Measurements from ENCODE around the gene ATP6V0C. TPM values are rescaled to one million over a fixed set of nuclear protein-coding genes. Genes with fewer than 3 reads are reported as not detected.

Gene ATP6V0C
- total RNA-seq, 1 experiment from 2014 or later, result 176 TPM

GRCh38 chr16:2492292-2492691, 21.5 kb upstream of the ATP6V0C start:
- H2BK12ac ChIP-seq (ENCODE audit: insufficient read length, low read depth, low read length), result no peak overlapping the region
- TF ChIP-seq CTCF (conservative IDR thresholded peaks at IDR 0.05), result no peak
- no peak overlapping the region for H2BK15ac ChIP-seq (ENCODE audit: low read depth, low read length)
- H4K5ac ChIP-seq (ENCODE audit: insufficient read length, low read depth, low read length), result no peak overlapping the region
- no peak overlapping the region for H3K18ac ChIP-seq (ENCODE audit: insufficient read length, low read depth, low read length)
- H4K91ac ChIP-seq (ENCODE audit: insufficient read length, low read depth, low read length), result no peak overlapping the region
- H3K4me3 Mint-ChIP-seq, result no peak overlapping the region
- no peaks in the 10 kb centered on the region for H3K9me3 Mint-ChIP-seq
- peaks cover 0 to 10% (median 4%) of the 10 kb centered on the region in 3 experiments; a peak in 2 of 7 replicates for H3K36me3 Mint-ChIP-seq (ENCODE audit: insufficient read depth in 1 of 3, low read depth in 3 of 3)
- WGBS (ENCODE audit: extremely low coverage, insufficient read length, low lambda C conversion rate), result no CpG with 5 or more reads among the region's 13 CpGs
- H3K4me1 ChIP-seq (ENCODE audit: insufficient read depth, low read length), result no peaks in the 10 kb centered on the region
- H3K27me3 Mint-ChIP-seq (ENCODE audit: low read depth), result no peaks in the 10 kb centered on the region
- no peak overlapping the region for H2BK20ac ChIP-seq (ENCODE audit: low read depth, low read length, poor library complexity, severe bottlenecking)
- no peak overlapping the region for H3T11ph ChIP-seq (ENCODE audit: low read length)
- no peak overlapping the region for H2BK5ac ChIP-seq (ENCODE audit: insufficient read length, low read length)
- H3K23ac ChIP-seq (ENCODE audit: insufficient read length, low read depth, low read length), result no peak overlapping the region
- DNase-seq, result no peak
- H4K8ac ChIP-seq (replicated peaks; ENCODE audit: insufficient read length, low read depth, low read length), result no peak overlapping the region
- no peak overlapping the region for H2BK120ac ChIP-seq (ENCODE audit: low read depth, low read length, poor library complexity, severe bottlenecking)
- no peak overlapping the region for H3K14ac ChIP-seq (ENCODE audit: insufficient read depth, low read length)
- H3K27ac ChIP-seq (ENCODE audit: insufficient read length, low read depth, low read length), result no peak overlapping the region
- H3K27me3 ChIP-seq (ENCODE audit: insufficient read depth, low read length), result no peaks in the 10 kb centered on the region
- H4K20me1 ChIP-seq (ENCODE audit: control insufficient read depth, insufficient read depth, insufficient read length), result no peaks in the 10 kb centered on the region
- peak overlapping the region in 1 of 3 experiments; percentile 39; a peak in 2 of 7 replicates for H3K27ac Mint-ChIP-seq
- no peak overlapping the region for H3K9ac ChIP-seq (ENCODE audit: extremely low read depth, insufficient read length, low read length)
- no peak overlapping the region for H3K56ac ChIP-seq (ENCODE audit: insufficient read length, low read depth, low read length)
- peaks cover 2 to 3% of the 10 kb centered on the region in 2 experiments for H3K4me1 Mint-ChIP-seq
- no peaks in the 10 kb centered on the region for H3K9me3 ChIP-seq (ENCODE audit: control insufficient read depth, low read depth, low read length)
- H3K4me2 ChIP-seq (ENCODE audit: insufficient read depth, insufficient read length, low read length), result no peak overlapping the region
- H2AK5ac ChIP-seq (ENCODE audit: insufficient read length, low read length), result no peak overlapping the region
- no peak overlapping the region for H2AFZ ChIP-seq (ENCODE audit: low read length)
- H3K23me2 ChIP-seq (ENCODE audit: insufficient read length, low read depth, low read length, poor library complexity, severe bottlenecking), result no peaks in the 10 kb centered on the region
- H3K4ac ChIP-seq (ENCODE audit: low read depth, low read length), result no peak overlapping the region
- H3K79me2 ChIP-seq (ENCODE audit: insufficient read depth, low read length), result no peaks in the 10 kb centered on the region
- no peaks in the 10 kb centered on the region for H3K79me1 ChIP-seq (ENCODE audit: insufficient read depth, low read depth, low read length, poor library complexity, severe bottlenecking)
